ENCODE data around the gene ATG10.

ATG10 gene

GRCh38 chr5:82169892-82170291 lies 198.1 kb downstream of the ATG10 start:
- DNase-seq = no peak

GRCh38 chr5:82174128-82174918 lies 202.5 kb downstream of the ATG10 start:
- DNase-seq = no peak

- no peak for DNase-seq
Observed at GRCh38 chr5:82174919-82175219, 203.0 kb downstream of the ATG10 start.

GRCh38 chr5:82176115-82176814 lies 204.4 kb downstream of the ATG10 start:
- no peak for DNase-seq

- DNase-seq = no peak
Observed at GRCh38 chr5:82178378-82178777, 206.6 kb downstream of the ATG10 start.

- no peak for DNase-seq
Observed at GRCh38 chr5:82182662-82183061, 210.8 kb downstream of the ATG10 start.

GRCh38 chr5:82183828-82184227 lies 212.0 kb downstream of the ATG10 start:
- no peak for DNase-seq

GRCh38 chr5:82185851-82186250 lies 214.0 kb downstream of the ATG10 start:
- DNase-seq = no peak

GRCh38 chr5:82197550-82197949 lies 225.7 kb downstream of the ATG10 start:
- no peak for DNase-seq

- no peak for DNase-seq
Observed at GRCh38 chr5:82204567-82204966, 232.7 kb downstream of the ATG10 start.

- no peak for DNase-seq
Observed at GRCh38 chr5:82205005-82205404, 233.2 kb downstream of the ATG10 start.

- no peak for DNase-seq
Observed at GRCh38 chr5:82208371-82208770, 236.5 kb downstream of the ATG10 start.

- DNase-seq = no peak
Observed at GRCh38 chr5:82211855-82212572, 240.2 kb downstream of the ATG10 start.

GRCh38 chr5:82217917-82218316 lies 246.1 kb downstream of the ATG10 start:
- no peak for DNase-seq

GRCh38 chr5:82218374-82219156 lies 246.7 kb downstream of the ATG10 start:
- no peak for DNase-seq

- no peak for DNase-seq
Observed at GRCh38 chr5:82221020-82221419, 249.2 kb downstream of the ATG10 start.

- DNase-seq = no peak
Observed at GRCh38 chr5:82222597-82223574, 251.1 kb downstream of the ATG10 start.

GRCh38 chr5:82225525-82226172 lies 253.8 kb downstream of the ATG10 start:
- DNase-seq = peak; percentile 59

GRCh38 chr5:82234885-82235284 lies 263.1 kb downstream of the ATG10 start:
- DNase-seq = peak; percentile 0

- no peak for DNase-seq
Observed at GRCh38 chr5:82244151-82244550, 272.3 kb downstream of the ATG10 start.

All from NCI-H2107 (cell line).